HG03060 (cell line): ENCODE results near the gene DPP9.
"Not testable (repeated sequence)": the region's sequence is repeated elsewhere in the genome, so short reads cannot be mapped to it uniquely, and the experiment has no call there.

Experiments
- ATAC-seq: cut with Tn5 transposase; IDR thresholded peaks from one replicate; pipeline ENCODE4 v1.9.1; 2021; ENCODE audit warnings: low read depth, moderate number of reproducible peaks; ENCODE audit not compliant: unreplicated experiment

Gene DPP9

GRCh38 chr19:4723595-4724514 is at the start of gene DPP9:
DPP9 (minus strand) TSS chr19:4723842; CDS start chr19:4719906, 3,936 bp downstream.
- peak; percentile 68 for ATAC-seq

GRCh38 chr19:4773047-4773640 is 49.5 kb upstream of the DPP9 start:
- ATAC-seq: no peak

- no peak for ATAC-seq
Measured at GRCh38 chr19:4772566-4772965, 48.9 kb upstream of the DPP9 start.

GRCh38 chr19:4768934-4769777 is 45.5 kb upstream of the DPP9 start:
- no peak for ATAC-seq

- no peak for ATAC-seq
Measured at GRCh38 chr19:4764393-4764660, 40.7 kb upstream of the DPP9 start.

- no peak for ATAC-seq
Measured at GRCh38 chr19:4763021-4763420, 39.4 kb upstream of the DPP9 start.

GRCh38 chr19:4760285-4760650 is 36.6 kb upstream of the DPP9 start:
- ATAC-seq: no peak

- ATAC-seq: no peak
Measured at GRCh38 chr19:4759388-4760284, 36.0 kb upstream of the DPP9 start.

GRCh38 chr19:4758659-4759058 is 35.0 kb upstream of the DPP9 start:
- ATAC-seq: no peak

GRCh38 chr19:4758082-4758481 is 34.4 kb upstream of the DPP9 start:
- ATAC-seq: no peak

- no peak for ATAC-seq
Measured at GRCh38 chr19:4755459-4755858, 31.8 kb upstream of the DPP9 start.

- ATAC-seq: no peak
Measured at GRCh38 chr19:4754248-4754647, 30.6 kb upstream of the DPP9 start.

- no peak for ATAC-seq
Measured at GRCh38 chr19:4749870-4750590, 26.4 kb upstream of the DPP9 start.

GRCh38 chr19:4748589-4748988 is 24.9 kb upstream of the DPP9 start:
- ATAC-seq: no peak

- no peak for ATAC-seq
Measured at GRCh38 chr19:4748185-4748584, 24.5 kb upstream of the DPP9 start.

- ATAC-seq: no peak
Measured at GRCh38 chr19:4745986-4746385, 22.3 kb upstream of the DPP9 start.

GRCh38 chr19:4745175-4745574 is 21.5 kb upstream of the DPP9 start:
- not testable (repeated sequence) for ATAC-seq

GRCh38 chr19:4744451-4745174 is 21.0 kb upstream of the DPP9 start:
- ATAC-seq: no peak
